HG03439 (cell line): ENCODE data around the gene RBMS3.
"Not testable (repeated sequence)": the region's sequence is repeated elsewhere in the genome, so short reads cannot be mapped to it uniquely, and the experiment has no call there.

Source experiments
- ATAC-seq: cut with Tn5 transposase; IDR thresholded peaks from one replicate; pipeline ENCODE4 v1.9.1; 2021; ENCODE audit warnings: mild to moderate bottlenecking, moderate library complexity; ENCODE audit not compliant: unreplicated experiment

Gene RBMS3

GRCh38 chr3:29382409-29382808 lies 101.5 kb downstream of the RBMS3 start:
- ATAC-seq: no peak

GRCh38 chr3:29382845-29383244 lies 102.0 kb downstream of the RBMS3 start:
- no peak for ATAC-seq

GRCh38 chr3:29384640-29385039 lies 103.8 kb downstream of the RBMS3 start:
- no peak for ATAC-seq

GRCh38 chr3:29385046-29385830 lies 104.4 kb downstream of the RBMS3 start:
- no peak for ATAC-seq

- ATAC-seq: no peak
These were observed 108.5 kb downstream of the RBMS3 start for GRCh38 chr3:29389362-29389761.

GRCh38 chr3:29392625-29393388 lies 111.9 kb downstream of the RBMS3 start:
- ATAC-seq: no peak

- ATAC-seq: not testable (repeated sequence)
These were observed 113.1 kb downstream of the RBMS3 start for GRCh38 chr3:29393946-29394345.

GRCh38 chr3:29397406-29397805 lies 116.5 kb downstream of the RBMS3 start:
- no peak for ATAC-seq

- no peak for ATAC-seq
These were observed 117.9 kb downstream of the RBMS3 start for GRCh38 chr3:29398787-29399186.

- ATAC-seq: no peak
These were observed 125.5 kb downstream of the RBMS3 start for GRCh38 chr3:29406291-29406832.

GRCh38 chr3:29408676-29409075 lies 127.8 kb downstream of the RBMS3 start:
- ATAC-seq: no peak

- no peak for ATAC-seq
These were observed 128.5 kb downstream of the RBMS3 start for GRCh38 chr3:29409409-29409808.

- ATAC-seq: no peak
These were observed 129.3 kb downstream of the RBMS3 start for GRCh38 chr3:29410220-29410619.

GRCh38 chr3:29410660-29411405 lies 130.0 kb downstream of the RBMS3 start:
- ATAC-seq: no peak

- ATAC-seq: no peak
These were observed 131.2 kb downstream of the RBMS3 start for GRCh38 chr3:29412110-29412509.

- no peak for ATAC-seq
These were observed 133.8 kb downstream of the RBMS3 start for GRCh38 chr3:29414468-29415224.

GRCh38 chr3:29415482-29416223 lies 134.8 kb downstream of the RBMS3 start:
- no peak for ATAC-seq

- ATAC-seq: no peak
These were observed 135.6 kb downstream of the RBMS3 start for GRCh38 chr3:29416514-29416913.

GRCh38 chr3:29420106-29420505 lies 139.2 kb downstream of the RBMS3 start:
- ATAC-seq: no peak
